Neuronal stem cell (in vitro differentiated cells): Measurements from ENCODE around the gene ATP6V1G2.
A peak's percentile ranks its signal among the peaks of the same experiment; 100 is the strongest.

Experiments used
- DNase-seq: peaks from one replicate; pipeline ENCODE4 v3.0.0-alpha.2; 2013; ENCODE audit warnings: low spot score
- H2AFZ ChIP-seq: one replicate; pipeline ENCODE4 v1.6.1; 2013; ENCODE audit warnings: mild to moderate bottlenecking, low read length, inconsistent platforms
- H2AK5ac ChIP-seq: 2 replicates; pipeline ENCODE4 v1.6.1; 2013; ENCODE audit warnings: low read depth, mild to moderate bottlenecking, inconsistent platforms, low read length, moderate library complexity, mixed read lengths
- H2BK120ac ChIP-seq: 2 replicates; pipeline ENCODE4 v1.6.1; 2013; ENCODE audit warnings: low read depth, mild to moderate bottlenecking, inconsistent platforms, low read length, moderate library complexity, mixed read lengths
- H2BK12ac ChIP-seq: one replicate; pipeline ENCODE4 v1.6.1; 2013; ENCODE audit warnings: low read length, inconsistent platforms
- H2BK15ac ChIP-seq: 2 replicates; pipeline ENCODE4 v1.6.1; 2013; ENCODE audit warnings: mild to moderate bottlenecking, low read length, inconsistent platforms, mixed read lengths
- H2BK5ac ChIP-seq: one replicate; pipeline ENCODE4 v1.6.1; 2013; ENCODE audit warnings: inconsistent platforms, mild to moderate bottlenecking, low read length, moderate library complexity
- H3K14ac ChIP-seq: one replicate; pipeline ENCODE4 v1.6.1; 2013; ENCODE audit warnings: low read length, inconsistent platforms
- H3K18ac ChIP-seq: 2 replicates; pipeline ENCODE4 v1.6.1; 2013; ENCODE audit warnings: low read length, inconsistent platforms
- H3K23ac ChIP-seq: 2 replicates; pipeline ENCODE4 v1.6.1; 2013; ENCODE audit warnings: low read depth, mild to moderate bottlenecking, mixed read lengths, low read length, inconsistent platforms; ENCODE audit not compliant: poor library complexity
- H3K27ac ChIP-seq: replicated peaks from 3 replicates; pipeline ENCODE4 v1.5.1; 2013; ENCODE audit warnings: low read length, inconsistent platforms
- H3K27me3 ChIP-seq, 3 experiments: 2 replicates each; pipeline ENCODE4 v1.6.1; 2013; ENCODE audit warnings: low read length in 3 of 3, mild to moderate bottlenecking in 2 of 3, inconsistent platforms in 1 of 3, low read depth in 1 of 3, mixed read lengths in 1 of 3, moderate library complexity in 1 of 3; ENCODE audit not compliant: control insufficient read depth in 3 of 3, insufficient read depth in 3 of 3
- H3K36me3 ChIP-seq, 2 donors: replicated peaks in 1 of 2; 2 replicates each; pipeline ENCODE4 v1.6.1; 2013; ENCODE audit warnings: low read length in 2 of 2; ENCODE audit not compliant: control insufficient read depth in 2 of 2, insufficient read depth in 2 of 2
- H3K4ac ChIP-seq: 2 replicates; pipeline ENCODE4 v1.6.1; 2013; ENCODE audit warnings: inconsistent platforms, mild to moderate bottlenecking, low read length, moderate library complexity
- H3K4me1 ChIP-seq, 2 donors: 1 replicate in 1 of 2; 2 replicates in 1 of 2; pipeline ENCODE4 v1.6.1; 2013; ENCODE audit warnings: low read length in 2 of 2, low read depth in 1 of 2; ENCODE audit not compliant: control insufficient read depth in 2 of 2, insufficient read depth in 1 of 2
- H3K4me2 ChIP-seq: one replicate; pipeline ENCODE4 v1.6.1; 2013; ENCODE audit warnings: mild to moderate bottlenecking, low read length, inconsistent platforms; ENCODE audit not compliant: insufficient read depth, poor library complexity, severe bottlenecking
- H3K4me3 ChIP-seq, 2 donors: 2 replicates each; pipeline ENCODE4 v1.5.1; 2013; ENCODE audit warnings: low read length in 2 of 2, mild to moderate bottlenecking in 2 of 2, inconsistent platforms in 1 of 2, moderate library complexity in 1 of 2
- H3K79me1 ChIP-seq: one replicate; pipeline ENCODE4 v1.6.1; 2013; ENCODE audit warnings: low read depth, mild to moderate bottlenecking, inconsistent platforms, low read length, moderate library complexity
- H3K9ac ChIP-seq: one replicate; pipeline ENCODE4 v1.6.1; 2013; ENCODE audit warnings: mild to moderate bottlenecking, low read depth, low read length, inconsistent platforms; ENCODE audit not compliant: poor library complexity
- H3K9me3 ChIP-seq, 2 donors: replicated peaks in 1 of 2; 2 replicates each; pipeline versions ENCODE3 to v1.6.1; 2013; ENCODE audit warnings: low read length in 2 of 2, mild to moderate bottlenecking in 2 of 2, inconsistent platforms in 1 of 2, low read depth in 1 of 2, mixed read lengths in 1 of 2, moderate library complexity in 1 of 2; ENCODE audit not compliant: control insufficient read depth in 2 of 2, insufficient read depth in 1 of 2
- H4K8ac ChIP-seq: one replicate; pipeline ENCODE4 v1.6.1; 2013; ENCODE audit warnings: low read depth, mild to moderate bottlenecking, inconsistent platforms, low read length, moderate library complexity
- H4K91ac ChIP-seq: one replicate; pipeline ENCODE4 v1.6.1; 2013; ENCODE audit warnings: low read length, low read depth, mild to moderate bottlenecking, inconsistent platforms; ENCODE audit not compliant: poor library complexity
- whole genome bisulfite sequencing, 2 donors: extraction: QIAGEN DNeasy Blood & Tissue Kit; methylation state at CpG; one replicate each; pipeline ENCODE4 v1.1.7; 2013; ENCODE audit warnings: missing lambda C conversion rate in 2 of 2, mixed read lengths in 1 of 2; ENCODE audit not compliant: insufficient read length in 2 of 2, insufficient replicate concordance in 1 of 2; ENCODE audit errors: extremely low coverage in 2 of 2; 5-methylcytosine and 5-hydroxymethylcytosine counted together

ATP6V1G2 gene

DNA sequence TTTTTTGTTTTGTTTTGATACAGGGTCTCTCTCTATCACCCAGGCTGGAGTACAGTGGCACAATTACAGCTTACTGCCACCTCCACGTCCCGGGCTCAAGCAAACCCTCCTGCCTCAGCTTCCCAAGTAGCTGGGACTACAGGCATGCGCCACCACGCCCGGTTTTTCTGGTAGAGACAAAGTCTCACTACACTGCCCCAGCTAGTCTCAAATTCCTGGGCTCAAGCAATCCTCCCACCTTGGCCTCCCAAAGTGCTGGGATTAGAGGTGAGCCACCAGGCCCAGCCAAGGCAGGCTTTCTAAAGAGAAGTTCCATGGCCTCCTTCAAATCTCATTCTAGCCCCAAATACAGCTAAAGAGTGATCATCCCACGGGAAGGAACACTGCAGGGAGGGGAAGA is 12.4 kb downstream of the ATP6V1G2 start:
- Histone ChIP-seq H3K9me3 (no peaks in the 10 kb centered on the region), H2BK12ac (no peak overlapping the region), H3K14ac (no peak overlapping the region), H3K4me3 (no peak overlapping the region), H3K23ac (no peak overlapping the region), H4K91ac (no peak overlapping the region), H2AFZ (no peak overlapping the region), H3K9ac (no peak overlapping the region), H3K79me1 (peaks cover 12% of the 10 kb centered on the region), H3K4ac (no peak overlapping the region), H2BK5ac (no peak overlapping the region), H2BK15ac (no peak overlapping the region), H3K4me2 (no peak overlapping the region), H2BK120ac (no peak overlapping the region), H4K8ac (no peak overlapping the region), H3K18ac (no peak overlapping the region), H2AK5ac (no peak overlapping the region), H3K27me3 (no peaks in the 10 kb centered on the region), H3K27ac (no peak overlapping the region), H3K4me1 (peaks cover 2 to 5% of the 10 kb centered on the region in 2 donors), H3K36me3 (peaks cover 73 to 98% of the 10 kb centered on the region in 2 donors)
- WGBS, 2 donors = no CpG with 5 or more reads among the region's 6 CpGs
- DNase-seq = no peak

DNA sequence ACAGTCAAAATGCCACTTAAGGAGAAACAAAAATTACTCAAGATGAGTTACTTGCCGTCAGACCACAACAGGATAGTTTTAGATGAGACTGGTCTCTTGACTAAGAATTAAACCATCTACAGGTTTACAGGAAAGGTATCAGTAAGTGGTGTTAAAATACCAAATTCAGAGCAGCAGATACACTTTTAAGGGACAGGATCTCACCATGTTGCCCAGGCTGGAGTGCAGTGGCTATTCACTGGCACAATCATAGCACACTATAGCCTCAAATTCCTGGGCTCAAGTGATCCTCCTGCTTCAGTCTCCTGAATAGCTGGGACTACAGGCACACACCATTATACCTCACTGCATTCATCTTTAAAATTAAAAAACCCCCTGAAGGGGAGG is 13.0 kb downstream of the ATP6V1G2 start:
- H3K18ac ChIP-seq = no peak overlapping the region
- peaks cover 67 to 92% of the 10 kb centered on the region in 2 donors for H3K36me3 ChIP-seq
- no peak overlapping the region for H2BK120ac ChIP-seq
- no peak overlapping the region for H4K8ac ChIP-seq
- H3K9me3 ChIP-seq = no peaks in the 10 kb centered on the region
- H2AK5ac ChIP-seq = no peak overlapping the region
- H3K4me1 ChIP-seq = peaks cover 0 to 2% of the 10 kb centered on the region in 2 donors
- H3K4me3 ChIP-seq = no peak overlapping the region
- H4K91ac ChIP-seq = no peak overlapping the region
- no peak overlapping the region for H2BK12ac ChIP-seq
- no peak overlapping the region for H3K23ac ChIP-seq
- DNase-seq = no peak
- H3K27ac ChIP-seq = no peak overlapping the region
- H3K27me3 ChIP-seq = no peaks in the 10 kb centered on the region
- peaks cover 8% of the 10 kb centered on the region for H3K79me1 ChIP-seq
- no peak overlapping the region for H3K4me2 ChIP-seq
- no CpG with 5 or more reads among the region's 1 CpG for WGBS, 2 donors
- H3K9ac ChIP-seq = no peak overlapping the region
- H2AFZ ChIP-seq = no peak overlapping the region
- no peak overlapping the region for H2BK5ac ChIP-seq
- no peak overlapping the region for H3K14ac ChIP-seq
- H3K4ac ChIP-seq = no peak overlapping the region
- H2BK15ac ChIP-seq = no peak overlapping the region

GRCh38 chr6:31532644-31533454 is 13.6 kb downstream of the ATP6V1G2 start:
- Histone ChIP-seq H2BK5ac (no peak overlapping the region), H3K36me3 (peaks cover 63 to 86% of the 10 kb centered on the region in 2 donors), H3K4me2 (no peak overlapping the region), H3K4me1 (peaks cover 0 to 2% of the 10 kb centered on the region in 2 donors), H3K27me3 (no peaks in the 10 kb centered on the region), H3K9ac (no peak overlapping the region), H3K27ac (peak overlapping the region; percentile 34), H2AFZ (no peak overlapping the region), H2BK120ac (no peak overlapping the region), H3K4ac (no peak overlapping the region), H4K8ac (no peak overlapping the region), H3K18ac (no peak overlapping the region), H4K91ac (no peak overlapping the region), H2BK12ac (no peak overlapping the region), H3K14ac (no peak overlapping the region), H2BK15ac (no peak overlapping the region), H3K23ac (no peak overlapping the region), H3K79me1 (peaks cover 8% of the 10 kb centered on the region), H3K4me3 (no peak overlapping the region), H2AK5ac (no peak overlapping the region), H3K9me3 (no peaks in the 10 kb centered on the region)
- DNase-seq = no peak
- WGBS, 2 donors = no CpG with 5 or more reads among the region's 9 CpGs

- H4K91ac ChIP-seq = no peak overlapping the region
- peaks cover 0 to 2% of the 10 kb centered on the region in 2 donors for H3K4me1 ChIP-seq
- no peak overlapping the region for H3K23ac ChIP-seq
- H3K18ac ChIP-seq = no peak overlapping the region
- no peak overlapping the region for H3K4me2 ChIP-seq
- no peak overlapping the region for H2AK5ac ChIP-seq
- H3K9ac ChIP-seq = no peak overlapping the region
- no peak overlapping the region for H2AFZ ChIP-seq
- no peak overlapping the region for H2BK120ac ChIP-seq
- no peak overlapping the region for H3K4ac ChIP-seq
- no peak overlapping the region for H3K27ac ChIP-seq
- H3K9me3 ChIP-seq = no peaks in the 10 kb centered on the region
- WGBS, 2 donors = no CpG with 5 or more reads among the region's 9 CpGs
- no peak for DNase-seq
- no peak overlapping the region for H2BK5ac ChIP-seq
- peaks cover 8% of the 10 kb centered on the region for H3K79me1 ChIP-seq
- H3K4me3 ChIP-seq = no peak overlapping the region
- peaks cover 61 to 78% of the 10 kb centered on the region in 2 donors for H3K36me3 ChIP-seq
- H2BK15ac ChIP-seq = no peak overlapping the region
- H2BK12ac ChIP-seq = no peak overlapping the region
- H3K27me3 ChIP-seq = no peaks in the 10 kb centered on the region
- no peak overlapping the region for H4K8ac ChIP-seq
- H3K14ac ChIP-seq = no peak overlapping the region
These were observed 14.4 kb downstream of the ATP6V1G2 start for GRCh38 chr6:31531771-31532643.
